Suppressor macrophage treated with lipopolysaccharide for 1 hour (primary cell): ENCODE measurements around the gene RNU1-1.
"Not testable (repeated sequence)": the region's sequence is repeated elsewhere in the genome, so short reads cannot be mapped to it uniquely, and the experiment has no call there.

ENCODE experiments used
- DNase-seq, 3 donors: peaks; one replicate each; pipeline ENCODE4 v3.0.0-alpha.2; 2020 to 2022

Gene RNU1-1

DNA sequence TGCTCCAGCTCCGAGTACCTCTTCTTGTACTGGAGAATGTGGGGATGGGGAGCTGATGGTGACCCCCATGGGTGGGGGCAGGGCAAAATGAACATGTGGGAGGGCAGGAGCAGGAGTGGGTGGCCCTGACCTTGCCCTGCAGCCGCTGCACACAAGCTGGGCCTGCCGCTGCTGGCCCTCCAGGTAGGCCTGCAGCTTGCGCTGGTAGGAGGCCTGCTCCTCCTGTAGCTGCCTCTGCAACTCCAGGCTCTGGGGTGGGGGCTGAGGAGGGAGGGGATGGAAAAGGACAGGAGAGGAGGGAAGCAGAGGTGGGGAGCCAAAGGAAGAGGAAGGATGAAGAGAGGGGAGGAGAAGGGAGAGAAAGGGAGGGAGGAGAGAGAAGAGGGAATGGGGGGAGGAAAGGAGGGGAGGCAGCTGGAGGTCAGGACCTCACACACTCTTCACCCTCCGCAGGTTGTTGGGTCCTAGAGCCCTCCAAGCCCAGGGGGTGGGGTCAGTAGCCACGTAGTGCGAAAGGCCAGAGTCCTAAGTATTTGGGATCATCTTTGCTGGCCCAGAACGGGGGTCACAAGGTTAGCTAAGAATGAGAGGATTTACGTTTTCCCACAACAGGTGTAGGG, 22.9 kb downstream of the RNU1-1 start:
- DNase-seq, result no peak

GRCh38 chr1:16489195-16489880, 24.7 kb downstream of the RNU1-1 start:
- not testable (repeated sequence) for DNase-seq

DNA sequence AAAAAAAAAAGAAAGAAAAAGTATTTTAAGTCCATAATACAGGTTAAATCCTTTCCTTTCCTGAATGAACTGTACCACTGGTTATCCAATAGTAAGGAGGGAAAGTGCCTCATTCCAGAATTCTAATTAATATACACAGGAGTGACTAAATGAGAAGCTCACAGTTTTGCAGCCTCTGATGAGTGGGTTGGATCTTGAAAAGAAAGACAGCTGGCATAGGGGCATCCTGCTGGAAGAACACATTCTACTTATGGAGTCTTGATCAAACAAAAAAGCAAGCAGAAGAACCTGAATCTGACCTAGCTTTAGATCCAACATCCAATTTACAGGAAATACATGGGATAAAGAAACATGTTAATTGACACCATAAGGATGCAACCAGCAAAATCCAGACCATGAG, 27.1 kb downstream of the RNU1-1 start:
- DNase-seq, result not testable (repeated sequence)

GRCh38 chr1:16486316-16486715, 27.8 kb downstream of the RNU1-1 start:
- DNase-seq, result not testable (repeated sequence)

DNA sequence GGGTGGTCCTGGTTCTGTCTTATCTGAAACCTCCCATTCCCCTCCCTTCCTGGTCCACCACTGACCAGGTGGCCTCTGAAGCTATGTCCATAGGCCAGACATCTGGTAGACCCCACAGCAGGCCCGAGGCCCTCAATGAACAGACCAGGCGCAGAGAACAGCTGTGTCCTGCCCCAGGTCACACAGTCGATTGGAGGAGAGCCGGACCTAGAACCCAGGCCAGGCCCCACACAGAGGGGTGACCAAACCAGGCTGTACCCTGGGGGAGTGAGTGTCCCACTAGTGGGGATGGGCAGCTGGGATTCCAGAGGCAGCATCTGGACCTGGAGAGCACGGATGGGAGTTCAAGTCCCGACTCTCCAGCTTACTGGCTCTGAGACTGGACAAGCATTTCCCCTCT, 29.2 kb downstream of the RNU1-1 start:
- no peak for DNase-seq

- no peak for DNase-seq
Observed at GRCh38 chr1:16484501-16484835, 29.6 kb downstream of the RNU1-1 start.

- not testable (repeated sequence) for DNase-seq
Observed at GRCh38 chr1:16483639-16484500, 30.2 kb downstream of the RNU1-1 start.

GRCh38 chr1:16483146-16483545, 30.9 kb downstream of the RNU1-1 start:
- not testable (repeated sequence) for DNase-seq

- no peak for DNase-seq
Observed at GRCh38 chr1:16478091-16478490, 36.0 kb downstream of the RNU1-1 start.

- DNase-seq, result not testable (repeated sequence)
Observed at GRCh38 chr1:16475771-16476770, 38.0 kb downstream of the RNU1-1 start.

GRCh38 chr1:16474891-16475290, 39.2 kb downstream of the RNU1-1 start:
- DNase-seq, result not testable (repeated sequence)

GRCh38 chr1:16474166-16474800, 39.8 kb downstream of the RNU1-1 start:
- no peak for DNase-seq

- no peak for DNase-seq
Observed at GRCh38 chr1:16468558-16468957, 45.5 kb downstream of the RNU1-1 start.

- no peak for DNase-seq
Observed at GRCh38 chr1:16464917-16465625, 49.0 kb downstream of the RNU1-1 start.
